Measurements from ENCODE around the gene ANKFN1.
"Not testable (repeated sequence)": the region's sequence is repeated elsewhere in the genome, so short reads cannot be mapped to it uniquely, and the experiment has no call there.

ANKFN1 gene

DNA sequence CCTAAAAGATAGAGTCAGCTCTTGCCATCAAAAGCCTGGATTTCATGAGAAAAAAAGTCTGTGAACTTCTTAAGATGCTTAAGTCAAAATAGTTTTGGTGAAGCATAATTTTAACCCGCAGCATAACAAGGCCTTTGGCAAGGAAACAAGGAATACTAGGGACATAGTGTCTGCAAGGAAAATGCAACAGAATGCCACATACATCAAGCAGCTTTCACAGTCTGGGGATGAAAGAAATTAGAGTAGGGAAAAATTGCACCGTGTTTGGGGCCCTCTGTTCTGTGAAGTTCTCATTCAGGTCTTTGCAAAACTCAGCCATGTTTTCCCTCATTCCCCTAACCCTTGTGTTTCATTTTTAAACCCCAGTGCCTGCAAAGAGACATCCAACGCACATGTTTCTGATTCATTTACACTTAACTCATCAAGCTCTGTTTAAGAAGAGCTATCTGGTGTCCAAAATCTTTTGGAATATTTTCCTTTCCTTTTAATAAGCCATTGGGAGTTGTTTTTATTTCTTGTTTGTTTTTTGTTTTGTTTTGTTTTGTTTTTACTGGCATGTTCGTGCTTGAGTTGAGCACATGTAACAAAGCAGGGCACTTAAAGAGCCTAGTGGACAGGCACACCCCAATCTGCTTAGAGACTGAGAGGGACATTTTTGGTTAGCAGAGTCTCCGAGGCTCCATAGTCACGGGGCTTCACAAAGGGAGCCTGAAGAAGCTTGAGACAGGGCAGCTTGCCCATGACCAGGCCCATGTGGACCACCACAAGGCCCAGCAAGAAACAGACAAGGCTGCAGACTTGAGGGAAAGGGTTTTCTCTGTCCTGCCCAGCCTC, 116.5 kb downstream of the ANKFN1 start:
- DNase-seq (ENCODE audit: insufficient read length, low spot score): no peak
- TF ChIP-seq, protein P1, sequence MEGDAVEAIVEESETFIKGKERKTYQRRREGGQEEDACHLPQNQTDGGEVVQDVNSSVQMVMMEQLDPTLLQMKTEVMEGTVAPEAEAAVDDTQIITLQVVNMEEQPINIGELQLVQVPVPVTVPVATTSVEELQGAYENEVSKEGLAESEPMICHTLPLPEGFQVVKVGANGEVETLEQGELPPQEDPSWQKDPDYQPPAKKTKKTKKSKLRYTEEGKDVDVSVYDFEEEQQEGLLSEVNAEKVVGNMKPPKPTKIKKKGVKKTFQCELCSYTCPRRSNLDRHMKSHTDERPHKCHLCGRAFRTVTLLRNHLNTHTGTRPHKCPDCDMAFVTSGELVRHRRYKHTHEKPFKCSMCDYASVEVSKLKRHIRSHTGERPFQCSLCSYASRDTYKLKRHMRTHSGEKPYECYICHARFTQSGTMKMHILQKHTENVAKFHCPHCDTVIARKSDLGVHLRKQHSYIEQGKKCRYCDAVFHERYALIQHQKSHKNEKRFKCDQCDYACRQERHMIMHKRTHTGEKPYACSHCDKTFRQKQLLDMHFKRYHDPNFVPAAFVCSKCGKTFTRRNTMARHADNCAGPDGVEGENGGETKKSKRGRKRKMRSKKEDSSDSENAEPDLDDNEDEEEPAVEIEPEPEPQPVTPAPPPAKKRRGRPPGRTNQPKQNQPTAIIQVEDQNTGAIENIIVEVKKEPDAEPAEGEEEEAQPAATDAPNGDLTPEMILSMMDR (IDR thresholded peaks at IDR 0.05; ENCODE audit: insufficient read depth, missing control alignments): no peak
- FAIRE-seq: no peak

DNA sequence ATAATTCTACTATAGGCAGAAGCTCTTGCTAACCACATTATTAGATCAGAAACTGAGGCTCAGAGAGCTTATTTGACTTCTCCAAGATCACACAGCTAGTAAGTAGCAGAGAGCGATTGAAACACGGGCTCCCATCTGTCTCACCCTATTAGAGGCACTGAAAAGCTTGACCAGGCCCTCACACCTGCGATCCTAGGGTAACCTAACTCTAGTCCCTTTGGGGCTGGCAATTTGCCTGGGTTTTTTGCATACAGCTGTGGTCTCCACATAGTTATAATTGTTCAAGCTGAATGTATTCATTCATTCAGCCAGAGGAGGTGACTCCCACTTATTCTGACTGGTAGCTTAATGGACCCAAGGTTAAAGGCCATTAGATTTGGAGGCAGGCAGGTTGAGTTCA, 121.2 kb downstream of the ANKFN1 start:
- DNase-seq (ENCODE audit: insufficient read length, low spot score): no peak
- FAIRE-seq: no peak
- TF ChIP-seq, protein P1 (IDR thresholded peaks at IDR 0.05; ENCODE audit: insufficient read depth, missing control alignments): no peak

DNA sequence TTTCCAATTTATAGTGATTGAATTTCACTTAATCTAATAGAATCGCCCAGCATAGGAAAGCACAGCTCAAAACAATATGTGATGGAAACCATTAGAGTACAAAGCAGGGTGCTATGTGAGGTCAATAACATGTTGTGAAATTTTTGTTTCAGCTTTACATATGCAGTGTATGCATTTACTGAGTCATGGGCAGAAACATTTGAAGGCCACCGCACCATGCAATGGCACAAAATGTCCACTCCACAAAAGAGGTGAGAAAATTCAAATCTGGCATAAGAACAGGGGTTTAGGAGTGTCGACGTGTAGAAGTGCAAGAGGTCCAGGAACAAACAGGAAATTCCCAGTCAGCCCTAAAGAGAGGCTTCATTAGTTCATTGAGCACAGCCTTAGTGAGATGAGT, 131.2 kb downstream of the ANKFN1 start:
- TF ChIP-seq, protein P1 (IDR thresholded peaks at IDR 0.05; ENCODE audit: insufficient read depth, missing control alignments): no peak
- FAIRE-seq: no peak
- no peak for DNase-seq (ENCODE audit: insufficient read length, low spot score)

DNA sequence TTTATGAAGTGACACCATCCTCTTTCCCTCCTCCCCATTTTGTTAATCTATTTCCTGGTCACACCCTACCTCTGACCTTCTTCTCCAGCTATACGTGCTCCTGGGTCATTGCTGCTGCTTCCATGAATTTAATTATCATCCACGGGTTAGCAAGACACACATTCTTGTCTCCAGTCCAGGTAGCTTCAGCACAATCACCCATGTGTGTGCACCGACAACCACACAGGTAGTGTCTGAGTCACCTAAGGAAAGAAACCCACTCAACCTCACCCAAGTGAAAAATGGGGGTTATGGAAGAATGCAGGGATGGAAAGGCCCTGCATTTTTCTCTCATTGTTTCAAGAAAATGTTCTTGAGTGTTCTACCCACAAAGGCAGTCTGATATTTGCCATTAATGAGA, 135.5 kb downstream of the ANKFN1 start:
- FAIRE-seq; DNase-seq (ENCODE audit: insufficient read length, low spot score): not testable (repeated sequence)

DNA sequence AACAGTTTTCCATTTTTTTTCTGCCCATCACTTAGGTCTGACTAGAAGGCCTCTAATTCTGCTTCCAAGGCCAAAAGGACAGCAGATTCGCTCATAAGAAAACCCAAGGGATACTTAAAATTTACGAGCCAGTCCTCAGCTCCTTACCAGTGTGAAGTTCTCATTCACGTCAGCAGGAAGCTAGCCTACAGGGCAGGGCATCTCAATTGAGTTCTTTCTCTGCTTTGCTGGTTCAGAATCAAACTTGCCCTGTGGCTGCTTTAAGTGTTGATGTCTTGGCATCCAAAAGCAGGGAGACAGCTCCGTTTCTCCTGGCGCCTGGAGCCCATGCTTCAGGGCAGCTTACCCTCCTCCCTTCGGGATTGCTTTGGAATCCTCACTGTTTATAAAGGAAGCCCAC, 136.0 kb downstream of the ANKFN1 start:
- DNase-seq (ENCODE audit: insufficient read length, low spot score) (no peak), FAIRE-seq (no peak)
- TF ChIP-seq, protein P1 (IDR thresholded peaks at IDR 0.05; ENCODE audit: insufficient read depth, missing control alignments): no peak

DNA sequence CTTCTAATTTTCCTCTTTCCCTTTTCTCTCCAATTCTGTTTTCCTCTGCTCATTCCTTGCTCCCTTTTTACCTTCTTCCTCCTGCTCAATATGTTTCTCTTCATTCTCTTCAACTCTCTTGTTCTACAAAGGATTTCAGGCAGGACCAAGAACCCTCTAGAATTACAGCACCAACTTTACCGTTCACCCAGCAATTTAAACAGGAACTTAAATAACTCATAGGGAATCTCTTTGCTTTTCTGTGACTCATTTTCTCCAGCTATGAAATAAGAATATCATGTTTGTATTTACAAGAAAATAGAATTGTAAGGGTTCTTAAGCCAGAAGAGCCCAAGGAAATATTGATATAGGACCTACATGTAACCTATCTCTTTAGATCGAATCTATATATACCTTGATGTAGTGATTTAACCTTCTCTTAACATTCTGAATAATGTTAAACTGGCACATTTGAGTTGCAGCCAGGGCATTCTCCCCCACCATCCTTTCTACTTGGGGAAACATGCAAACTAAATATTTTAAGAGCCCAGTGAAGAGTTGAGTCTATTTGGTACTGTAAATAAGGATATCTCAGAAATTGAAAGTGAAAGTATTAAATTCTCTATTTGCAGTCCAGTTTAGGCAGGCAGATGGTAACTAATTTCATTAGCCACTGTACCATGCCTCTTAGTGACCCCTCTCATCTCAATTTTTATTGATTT, 137.0 kb downstream of the ANKFN1 start:
- DNase-seq (ENCODE audit: insufficient read length, low spot score) (no peak), FAIRE-seq (no peak)
- TF ChIP-seq, protein P1 (IDR thresholded peaks at IDR 0.05; ENCODE audit: insufficient read depth, missing control alignments): no peak

DNA sequence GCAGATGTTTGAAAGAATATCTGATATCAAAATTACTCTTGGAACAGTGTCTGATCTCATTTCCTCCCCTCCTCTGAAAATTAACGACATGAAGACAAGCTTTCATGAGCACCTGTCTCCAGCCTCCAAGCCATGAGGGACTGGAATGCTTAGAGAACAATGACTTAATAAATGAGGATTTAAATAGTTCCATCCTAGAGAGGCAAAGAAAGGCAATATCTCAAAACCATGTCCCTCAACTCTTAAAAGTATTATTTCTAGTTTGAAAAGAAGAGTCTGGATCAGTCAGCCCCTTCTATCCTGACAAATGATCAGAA, 137.5 kb downstream of the ANKFN1 start:
- TF ChIP-seq, protein P1 (IDR thresholded peaks at IDR 0.05; ENCODE audit: insufficient read depth, missing control alignments): no peak
- DNase-seq (ENCODE audit: insufficient read length, low spot score) (no peak), FAIRE-seq (no peak)

Measured in D721Med (cell line).